Thoracic aorta (tissue), 2 donors: Measurements from ENCODE around the gene SOCS7. TPM values are rescaled to one million over a fixed set of nuclear protein-coding genes. Genes with fewer than 3 reads are reported as not detected.
A peak's percentile ranks its signal among the peaks of the same experiment; 100 is the strongest.

Experiments used
- ATAC-seq: fragments of 150-250 bp; one replicate; pipeline ENCODE4 v1.8.0; 2017; ENCODE audit warnings: low read depth; ENCODE audit not compliant: insufficient number of reproducible peaks, low FRiP score
- DNase-seq: peaks from one replicate; pipeline ENCODE4 v3.0.0-alpha.2; 2020; ENCODE audit warnings: low spot score
- H3K27ac ChIP-seq, 2 donors: fragments of 200-600 bp; sonication (generic); 1 replicate in 1 of 2; 2 replicates in 1 of 2; pipeline ENCODE4 v1.5.1; 2016; ENCODE audit warnings: mild to moderate bottlenecking in 2 of 2, moderate library complexity in 2 of 2
- H3K27me3 ChIP-seq: fragments of 200-600 bp; sonication (generic); replicated peaks from 2 replicates; pipeline ENCODE4 v1.6.0; 2016; ENCODE audit warnings: mild to moderate bottlenecking; ENCODE audit not compliant: insufficient read depth
- H3K36me3 ChIP-seq: fragments of 200-600 bp; sonication (generic); one replicate; pipeline ENCODE4 v1.5.1; 2016
- H3K4me1 ChIP-seq, 2 donors: fragments of 200-600 bp; sonication (generic); 1 replicate in 1 of 2; 2 replicates in 1 of 2; pipeline versions ENCODE4 v1.5.1 to v1.6.0; 2016; ENCODE audit warnings: low read depth in 2 of 2, mild to moderate bottlenecking in 1 of 2; ENCODE audit not compliant: control insufficient read depth in 1 of 2
- H3K4me3 ChIP-seq: fragments of 200-600 bp; sonication (generic); 2 replicates; pipeline ENCODE4 v1.5.1; 2016; ENCODE audit warnings: mild to moderate bottlenecking
- H3K9me3 ChIP-seq: fragments of 200-600 bp; sonication (generic); 2 replicates; pipeline ENCODE4 v1.5.1; 2016
- CTCF ChIP-seq: fragments of 200-600 bp; sonication (generic); IDR thresholded peaks from one replicate; pipeline ENCODE4 v1.5.1; 2019; ENCODE audit warnings: antibody characterized with exemption
- total RNA-seq, 2 donors: library from RNA; depleted of rRNA; stranded (reverse); fragments of >200 nt; gene quantifications; one replicate each; pipeline versions ENCODE4 v1.1.0 to v1.2.3, GENCODE V29; 2016

The SOCS7 gene
- total RNA-seq, 2 donors from 2014 or later = 14.3 to 21.9 TPM

- Histone ChIP-seq H3K4me1 (peaks cover 36 to 60% of the 10 kb centered on the region in 2 donors), H3K27ac (no peak overlapping the region), H3K27me3 (no peaks in the 10 kb centered on the region), H3K9me3 (no peaks in the 10 kb centered on the region), H3K4me3 (no peak overlapping the region), H3K36me3 (no peaks in the 10 kb centered on the region)
- TF ChIP-seq CTCF = no peak
- ATAC-seq (no peak), DNase-seq (no peak)
Observed at GRCh38 chr17:38449364-38449763, 97.7 kb downstream of the SOCS7 start.

- Histone ChIP-seq H3K4me3 (no peak overlapping the region), H3K27me3 (no peaks in the 10 kb centered on the region), H3K9me3 (no peaks in the 10 kb centered on the region), H3K27ac (peak overlapping the region in 1 of 2 donors; percentile 47), H3K36me3 (no peaks in the 10 kb centered on the region), H3K4me1 (peaks cover 44 to 67% of the 10 kb centered on the region in 2 donors)
- TF ChIP-seq CTCF = no peak
- ATAC-seq (no peak), DNase-seq (no peak)
Observed at GRCh38 chr17:38450557-38451029, 98.9 kb downstream of the SOCS7 start.

- H3K36me3 ChIP-seq = no peaks in the 10 kb centered on the region
- no peak for TF ChIP-seq CTCF
- no peaks in the 10 kb centered on the region for H3K9me3 ChIP-seq
- peak overlapping the region; percentile 41 to 74 for H3K27ac ChIP-seq
- peak; percentile 54 for ATAC-seq
- no peaks in the 10 kb centered on the region for H3K27me3 ChIP-seq
- peaks cover 47 to 73% of the 10 kb centered on the region in 2 donors for H3K4me1 ChIP-seq
- no peak for DNase-seq
- H3K4me3 ChIP-seq = peak overlapping the region; percentile 30
Observed at GRCh38 chr17:38451030-38451839, 99.6 kb downstream of the SOCS7 start.

- Histone ChIP-seq H3K9me3 (no peaks in the 10 kb centered on the region), H3K4me1 (peaks cover 47 to 81% of the 10 kb centered on the region in 2 donors), H3K27me3 (no peaks in the 10 kb centered on the region), H3K27ac (peak overlapping the region; percentile 46 to 74), H3K36me3 (no peaks in the 10 kb centered on the region), H3K4me3 (peak overlapping the region; percentile 30)
- TF ChIP-seq CTCF = no peak
- ATAC-seq = no peak
- no peak for DNase-seq
Observed at GRCh38 chr17:38451840-38452529, 100.3 kb downstream of the SOCS7 start.

- H3K4me1 ChIP-seq = peaks cover 47 to 80% of the 10 kb centered on the region in 2 donors
- ATAC-seq (no peak), DNase-seq (no peak)
- no peaks in the 10 kb centered on the region for H3K36me3 ChIP-seq
- TF ChIP-seq CTCF = no peak
- H3K9me3 ChIP-seq = no peaks in the 10 kb centered on the region
- H3K4me3 ChIP-seq = no peak overlapping the region
- H3K27ac ChIP-seq = peak overlapping the region; percentile 46 to 74
- H3K27me3 ChIP-seq = no peaks in the 10 kb centered on the region
Observed at GRCh38 chr17:38452719-38453118, 101.1 kb downstream of the SOCS7 start.
